ENCODE results near the gene POMC. TPM values are rescaled to one million over a fixed set of nuclear protein-coding genes. Genes with fewer than 3 reads are reported as not detected.
"Not testable (repeated sequence)": the region's sequence is repeated elsewhere in the genome, so short reads cannot be mapped to it uniquely, and the experiment has no call there.

Gene POMC
- total RNA-seq, 1 donor from 2014 or later = not detected

GRCh38 chr2:25145803-25146202 lies 22.6 kb downstream of the POMC start:
- Mint-ChIP-seq H3K27me3 (ENCODE audit: insufficient read depth, low read depth) (peaks cover 4% of the 10 kb centered on the region), H3K4me1 (no peaks in the 10 kb centered on the region), H3K27ac (no peak overlapping the region), H3K36me3 (peaks cover 26% of the 10 kb centered on the region), H3K4me3 (no peak overlapping the region), H3K9me3 (no peaks in the 10 kb centered on the region)
- H3K27me3 ChIP-seq = no peaks in the 10 kb centered on the region
- no peak for TF ChIP-seq CTCF (IDR thresholded peaks at IDR 0.05)
- TF ChIP-seq EZH2 (IDR thresholded peaks at IDR 0.05) = no peak
- no peak for TF ChIP-seq EZH2phosphoT487 (IDR thresholded peaks at IDR 0.05)
- H2AFZ ChIP-seq (replicated peaks) = no peak overlapping the region
- H3K4me3 ChIP-seq = no peak overlapping the region
- H3K79me2 ChIP-seq (ENCODE audit: low read depth) = no peaks in the 10 kb centered on the region
- no peak overlapping the region for H3K27ac ChIP-seq
- no peaks in the 10 kb centered on the region for H3K36me3 ChIP-seq
- no peaks in the 10 kb centered on the region for H3K4me1 ChIP-seq
- no peak overlapping the region for H3K4me2 ChIP-seq
- H4K20me1 ChIP-seq (ENCODE audit: low read depth) = no peaks in the 10 kb centered on the region
- no peaks in the 10 kb centered on the region for H3F3A ChIP-seq (ENCODE audit: low read depth)
- H3K9ac ChIP-seq = no peak overlapping the region
- no peak for DNase-seq (ENCODE audit: low spot score)
- H3K9me3 ChIP-seq (ENCODE audit: low read depth) = no peaks in the 10 kb centered on the region

GRCh38 chr2:25141120-25141519 lies 27.3 kb downstream of the POMC start:
- Histone ChIP-seq H3K79me2 (ENCODE audit: low read depth) (no peaks in the 10 kb centered on the region), H3K36me3 (no peaks in the 10 kb centered on the region), H4K20me1 (ENCODE audit: low read depth) (no peaks in the 10 kb centered on the region), H3K4me3 (no peak overlapping the region), H3F3A (ENCODE audit: low read depth) (no peaks in the 10 kb centered on the region), H3K27ac (no peak overlapping the region), H3K9me3 (ENCODE audit: low read depth) (no peaks in the 10 kb centered on the region), H3K4me2 (no peak overlapping the region), H3K9ac (no peak overlapping the region), H3K27me3 (no peaks in the 10 kb centered on the region), H2AFZ (replicated peaks) (no peak overlapping the region), H3K4me1 (no peaks in the 10 kb centered on the region)
- peaks cover 4% of the 10 kb centered on the region for H3K27me3 Mint-ChIP-seq (ENCODE audit: insufficient read depth, low read depth)
- H3K4me1 Mint-ChIP-seq = no peaks in the 10 kb centered on the region
- peaks cover 22% of the 10 kb centered on the region for H3K36me3 Mint-ChIP-seq
- no peak for DNase-seq (ENCODE audit: low spot score)
- TF ChIP-seq EZH2 (IDR thresholded peaks at IDR 0.05) (no peak), CTCF (IDR thresholded peaks at IDR 0.05) (no peak), EZH2phosphoT487 (IDR thresholded peaks at IDR 0.05) (no peak)
- no peaks in the 10 kb centered on the region for H3K9me3 Mint-ChIP-seq
- H3K27ac Mint-ChIP-seq = no peak overlapping the region
- no peak overlapping the region for H3K4me3 Mint-ChIP-seq

DNA sequence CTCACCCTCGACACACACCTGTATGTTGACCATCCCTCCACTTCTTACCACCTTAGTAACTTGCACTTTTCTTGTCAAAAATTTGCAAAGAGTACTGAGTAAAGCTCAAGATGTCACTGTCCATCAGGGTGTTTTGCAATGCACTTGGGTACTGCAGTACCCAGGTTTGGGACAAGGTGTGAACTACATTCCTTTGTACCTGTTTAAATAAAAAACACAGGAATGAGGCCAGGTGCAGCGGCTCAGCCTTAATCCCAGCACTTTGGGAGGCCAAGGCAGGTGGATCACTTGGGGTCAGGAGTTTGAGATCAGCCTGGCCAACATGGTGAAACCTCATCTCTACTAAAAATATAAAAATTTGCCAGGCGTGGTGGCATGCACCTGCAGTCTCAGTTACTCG lies 27.8 kb downstream of the POMC start:
- H3K9me3 ChIP-seq (ENCODE audit: low read depth); H3K4me2 ChIP-seq; H3K27me3 ChIP-seq; H3K36me3 ChIP-seq; H4K20me1 ChIP-seq (ENCODE audit: low read depth); H3F3A ChIP-seq (ENCODE audit: low read depth); H3K79me2 ChIP-seq (ENCODE audit: low read depth); H3K27ac Mint-ChIP-seq; H2AFZ ChIP-seq (replicated peaks); H3K4me3 Mint-ChIP-seq; H3K9ac ChIP-seq; H3K4me1 Mint-ChIP-seq; H3K4me3 ChIP-seq; H3K4me1 ChIP-seq; H3K9me3 Mint-ChIP-seq; H3K27ac ChIP-seq; DNase-seq (ENCODE audit: low spot score); H3K27me3 Mint-ChIP-seq (ENCODE audit: insufficient read depth, low read depth): not testable (repeated sequence)
- peaks cover 23% of the 10 kb centered on the region for H3K36me3 Mint-ChIP-seq

DNA sequence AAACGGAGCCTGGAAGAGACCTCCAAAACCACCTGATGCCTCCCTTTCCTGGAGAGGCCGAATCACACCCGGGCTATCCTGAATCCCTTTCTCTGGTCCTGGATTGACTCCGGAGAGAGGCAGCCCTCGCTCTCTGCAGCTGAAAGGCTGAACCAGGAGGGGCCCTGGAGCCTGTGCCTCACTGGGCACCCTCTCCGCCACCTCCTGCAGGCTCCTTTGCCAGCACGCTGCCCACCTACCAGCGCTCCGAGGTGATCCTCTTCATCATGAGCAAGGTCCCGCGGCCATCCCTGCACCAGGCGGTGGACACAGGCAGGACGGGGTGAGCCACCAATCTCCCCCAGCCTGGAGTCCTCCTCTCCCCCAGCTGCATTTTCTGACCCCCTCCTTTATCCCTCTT lies 35.7 kb downstream of the POMC start:
- no peak for TF ChIP-seq CTCF (IDR thresholded peaks at IDR 0.05)
- no peak for TF ChIP-seq EZH2 (IDR thresholded peaks at IDR 0.05)
- TF ChIP-seq EZH2phosphoT487 (IDR thresholded peaks at IDR 0.05) = no peak
- peak overlapping the region; percentile 86 for H3K27ac ChIP-seq
- H3K4me1 Mint-ChIP-seq = peaks cover 8% of the 10 kb centered on the region
- peaks cover 27% of the 10 kb centered on the region for H3K36me3 Mint-ChIP-seq
- no peak overlapping the region for H3K9ac ChIP-seq
- H4K20me1 ChIP-seq (ENCODE audit: low read depth) = peaks cover 4% of the 10 kb centered on the region
- H3K79me2 ChIP-seq (ENCODE audit: low read depth) = no peaks in the 10 kb centered on the region
- no peaks in the 10 kb centered on the region for H3K9me3 Mint-ChIP-seq
- H3F3A ChIP-seq (ENCODE audit: low read depth) = peaks cover 29% of the 10 kb centered on the region
- H3K9me3 ChIP-seq (ENCODE audit: low read depth) = no peaks in the 10 kb centered on the region
- no peak overlapping the region for H2AFZ ChIP-seq (replicated peaks)
- peak overlapping the region; percentile 22 for H3K4me3 ChIP-seq
- peaks cover 8% of the 10 kb centered on the region for H3K27me3 ChIP-seq
- no peak overlapping the region for H3K4me3 Mint-ChIP-seq
- H3K27me3 Mint-ChIP-seq (ENCODE audit: insufficient read depth, low read depth) = peaks cover 6% of the 10 kb centered on the region
- H3K36me3 ChIP-seq = no peaks in the 10 kb centered on the region
- H3K27ac Mint-ChIP-seq = no peak overlapping the region
- peaks cover 22% of the 10 kb centered on the region for H3K4me1 ChIP-seq
- DNase-seq (ENCODE audit: low spot score) = no peak
- H3K4me2 ChIP-seq = peak overlapping the region; percentile 80

Measured in neural progenitor cell (in vitro differentiated cells).